Measurements from ENCODE around the gene GAB1.
A peak's percentile ranks its signal among the peaks of the same experiment; 100 is the strongest.

The GAB1 gene

DNA sequence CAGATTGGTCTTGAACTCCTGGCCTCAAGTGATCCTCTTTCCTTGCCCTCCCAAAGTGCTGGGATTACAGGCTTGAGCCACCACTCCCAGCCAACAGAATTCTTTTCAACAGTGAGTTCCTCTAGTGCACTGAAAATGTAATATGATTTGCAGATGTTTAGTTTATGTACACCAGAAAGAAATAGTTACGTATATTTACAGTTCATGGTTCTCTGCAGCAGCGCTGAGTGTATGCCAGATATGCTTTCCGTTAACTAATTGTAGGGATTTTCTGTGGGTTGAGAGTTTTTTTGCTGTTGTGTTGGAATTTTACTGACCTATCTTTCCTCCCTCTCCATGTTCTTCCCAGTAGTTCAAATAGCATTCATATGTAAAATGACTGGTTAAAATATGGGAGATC is 44.0 kb downstream of the GAB1 start:
- no peak overlapping the region for H3K4me3 ChIP-seq (ENCODE audit: low read depth in 1 of 2, low read length in 2 of 2)
- H3K27me3 ChIP-seq (ENCODE audit: control insufficient read depth in 1 of 2, insufficient read depth in 2 of 2, low read length in 2 of 2) = no peaks in the 10 kb centered on the region
- H3K9ac ChIP-seq (ENCODE audit: low read length) = no peak overlapping the region
- peak overlapping the region; percentile 64 for H3K27ac ChIP-seq (ENCODE audit: low read depth, low read length)
- H3K4me1 ChIP-seq (ENCODE audit: insufficient read depth, low read length) = peaks cover 83% of the 10 kb centered on the region
- H3K36me3 ChIP-seq (ENCODE audit: insufficient read depth, low read length) = no peaks in the 10 kb centered on the region
- H3K9me3 ChIP-seq (ENCODE audit: low read length) = no peaks in the 10 kb centered on the region

DNA sequence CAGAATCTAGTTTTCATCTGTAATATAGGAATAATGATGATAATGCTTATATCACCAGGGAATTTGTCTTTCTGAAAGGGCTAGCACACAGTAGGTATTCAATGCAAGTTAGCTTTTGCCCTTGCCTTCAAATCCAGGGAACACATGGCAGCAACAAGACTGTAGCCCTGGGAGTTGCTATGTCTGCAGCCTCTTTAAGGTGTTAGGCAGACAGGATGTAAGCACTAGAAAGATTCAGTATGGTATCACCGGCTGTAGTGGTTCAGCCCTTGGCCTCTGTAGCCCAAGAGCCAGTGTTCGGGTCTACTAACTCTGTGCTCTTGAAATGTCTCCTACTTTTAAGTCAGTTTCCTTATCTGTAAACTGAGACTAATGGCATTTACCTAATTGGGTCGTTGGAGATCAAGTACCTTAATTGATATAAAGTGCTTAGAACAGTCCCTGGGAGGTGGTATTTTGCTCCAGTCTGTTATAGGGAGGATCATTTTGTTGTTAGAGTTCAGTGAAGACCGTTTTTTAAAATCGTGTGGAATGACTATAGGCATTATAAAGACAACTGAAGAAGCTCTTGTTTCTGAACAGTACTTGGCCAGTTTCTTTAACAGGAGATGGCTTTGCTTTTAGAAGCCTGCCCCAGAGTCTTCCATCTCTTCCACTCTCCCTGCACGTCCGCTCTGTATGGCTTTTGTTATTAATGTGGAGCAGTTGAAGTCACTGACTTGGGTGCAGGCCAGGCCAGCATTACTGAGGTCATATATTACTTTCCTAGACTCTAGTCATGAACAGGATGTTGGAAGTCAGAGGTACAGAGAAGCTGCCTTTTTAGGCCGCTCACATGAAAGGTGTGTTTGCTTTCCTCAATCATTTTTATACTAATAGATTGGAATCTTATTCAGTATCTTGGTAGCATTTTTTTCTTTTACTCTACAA is 44.8 kb downstream of the GAB1 start:
- Histone ChIP-seq H3K36me3 (ENCODE audit: insufficient read depth, low read length) (no peaks in the 10 kb centered on the region), H3K9ac (ENCODE audit: low read length) (peak overlapping the region; percentile 17), H3K27ac (ENCODE audit: low read depth, low read length) (peak overlapping the region; percentile 64), H3K4me3 (ENCODE audit: low read depth in 1 of 2, low read length in 2 of 2) (peak overlapping the region in 1 of 2 donors; percentile 6), H3K4me1 (ENCODE audit: insufficient read depth, low read length) (peaks cover 77% of the 10 kb centered on the region), H3K9me3 (ENCODE audit: low read length) (no peaks in the 10 kb centered on the region), H3K27me3 (ENCODE audit: control insufficient read depth in 1 of 2, insufficient read depth in 2 of 2, low read length in 2 of 2) (no peaks in the 10 kb centered on the region)

DNA sequence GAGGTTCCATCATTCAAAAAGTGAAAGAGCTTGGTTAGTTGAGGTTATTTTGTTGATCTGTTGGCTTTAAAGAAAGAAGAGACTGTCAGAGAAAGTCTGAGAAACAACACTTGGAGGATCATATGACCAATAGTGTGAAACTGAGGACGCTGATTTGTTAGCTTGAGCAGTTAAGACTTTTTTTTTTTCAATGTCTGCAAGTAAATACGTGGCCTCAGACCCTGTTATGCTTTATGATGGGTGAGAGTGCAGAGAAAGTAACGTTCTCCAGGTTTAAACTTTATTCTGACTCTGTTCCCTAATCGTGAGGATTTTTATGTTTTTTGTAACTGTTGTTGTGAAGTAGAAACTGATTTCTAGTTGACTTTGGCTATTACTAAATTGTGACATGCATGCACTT is 45.9 kb downstream of the GAB1 start:
- Histone ChIP-seq H3K4me1 (ENCODE audit: insufficient read depth, low read length) (peaks cover 66% of the 10 kb centered on the region), H3K9ac (ENCODE audit: low read length) (peak overlapping the region; percentile 9)

DNA sequence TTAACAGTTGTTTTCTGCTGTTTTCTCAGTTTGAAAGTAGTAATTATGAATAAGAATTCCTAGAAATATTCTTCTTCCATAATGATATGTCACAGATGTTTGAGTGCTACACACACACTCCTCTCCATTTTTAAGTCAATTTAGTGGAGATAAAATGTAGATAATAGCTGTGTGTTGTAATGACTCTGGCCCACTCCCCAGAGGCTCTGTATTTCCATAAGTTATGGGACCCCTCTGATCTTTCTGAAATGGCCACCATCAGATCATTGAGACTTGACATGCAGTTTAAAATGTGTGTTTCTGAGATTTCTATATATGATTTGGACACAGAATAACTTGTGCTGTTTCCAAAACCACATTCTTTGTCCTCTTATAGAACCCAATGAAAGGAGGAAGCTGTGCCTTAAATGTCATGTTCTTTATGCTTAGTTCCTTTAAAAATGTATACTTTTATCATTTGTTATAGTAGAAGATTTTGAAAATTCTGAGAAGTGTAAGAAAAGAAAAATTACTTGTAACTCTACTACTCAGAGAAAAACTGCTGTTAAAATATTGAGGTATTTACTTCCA is 46.4 kb downstream of the GAB1 start:
- no peaks in the 10 kb centered on the region for H3K27me3 ChIP-seq (ENCODE audit: control insufficient read depth in 1 of 2, insufficient read depth in 2 of 2, low read length in 2 of 2)
- peaks cover 61% of the 10 kb centered on the region for H3K4me1 ChIP-seq (ENCODE audit: insufficient read depth, low read length)
- no peaks in the 10 kb centered on the region for H3K9me3 ChIP-seq (ENCODE audit: low read length)
- H3K9ac ChIP-seq (ENCODE audit: low read length) = no peak overlapping the region
- no peak overlapping the region for H3K27ac ChIP-seq (ENCODE audit: low read depth, low read length)
- H3K4me3 ChIP-seq (ENCODE audit: low read depth in 1 of 2, low read length in 2 of 2) = no peak overlapping the region
- no peaks in the 10 kb centered on the region for H3K36me3 ChIP-seq (ENCODE audit: insufficient read depth, low read length)

More for the DNA sequence above, 45.9 kb downstream of the GAB1 start:
- Histone ChIP-seq H3K27me3 (ENCODE audit: control insufficient read depth in 1 of 2, insufficient read depth in 2 of 2, low read length in 2 of 2) (no peaks in the 10 kb centered on the region), H3K4me3 (ENCODE audit: low read depth in 1 of 2, low read length in 2 of 2) (no peak overlapping the region), H3K27ac (ENCODE audit: low read depth, low read length) (peak overlapping the region; percentile 28), H3K36me3 (ENCODE audit: insufficient read depth, low read length) (no peaks in the 10 kb centered on the region), H3K9me3 (ENCODE audit: low read length) (no peaks in the 10 kb centered on the region)

DNA sequence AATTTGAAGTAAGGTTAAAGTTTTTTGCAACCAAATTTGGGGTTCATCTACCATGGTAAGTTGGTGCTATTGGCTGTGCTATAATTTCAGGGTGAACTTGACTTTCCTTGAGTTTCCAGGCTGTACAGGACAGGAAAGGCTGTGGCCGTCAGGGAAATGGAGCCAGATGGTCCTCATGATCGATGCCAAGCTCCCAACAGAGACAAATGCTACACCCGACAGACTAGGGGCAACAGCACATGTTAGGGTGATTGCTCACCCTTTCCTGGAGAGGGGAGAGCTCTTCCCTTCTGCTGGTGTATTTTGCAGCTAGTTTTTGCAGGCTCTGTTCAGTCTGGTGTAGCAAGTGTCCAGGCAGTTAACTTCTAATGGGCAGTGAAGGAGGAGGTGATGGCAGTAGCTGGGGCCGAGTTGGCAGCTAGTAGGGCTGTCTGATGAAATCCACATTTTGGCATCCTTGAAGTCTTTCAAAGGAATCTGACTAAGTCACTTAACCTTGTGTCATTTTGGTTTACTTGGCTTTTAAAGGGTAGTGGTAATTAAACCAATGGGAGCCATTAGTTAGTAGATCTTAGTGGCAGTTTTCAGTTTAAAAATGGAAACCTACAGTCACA is 47.8 kb downstream of the GAB1 start:
- no peaks in the 10 kb centered on the region for H3K36me3 ChIP-seq (ENCODE audit: insufficient read depth, low read length)
- no peaks in the 10 kb centered on the region for H3K9me3 ChIP-seq (ENCODE audit: low read length)
- H3K27ac ChIP-seq (ENCODE audit: low read depth, low read length) = no peak overlapping the region
- no peak overlapping the region for H3K9ac ChIP-seq (ENCODE audit: low read length)
- H3K27me3 ChIP-seq (ENCODE audit: control insufficient read depth in 1 of 2, insufficient read depth in 2 of 2, low read length in 2 of 2) = no peaks in the 10 kb centered on the region
- no peak overlapping the region for H3K4me3 ChIP-seq (ENCODE audit: low read depth in 1 of 2, low read length in 2 of 2)
- peaks cover 55% of the 10 kb centered on the region for H3K4me1 ChIP-seq (ENCODE audit: insufficient read depth, low read length)

DNA sequence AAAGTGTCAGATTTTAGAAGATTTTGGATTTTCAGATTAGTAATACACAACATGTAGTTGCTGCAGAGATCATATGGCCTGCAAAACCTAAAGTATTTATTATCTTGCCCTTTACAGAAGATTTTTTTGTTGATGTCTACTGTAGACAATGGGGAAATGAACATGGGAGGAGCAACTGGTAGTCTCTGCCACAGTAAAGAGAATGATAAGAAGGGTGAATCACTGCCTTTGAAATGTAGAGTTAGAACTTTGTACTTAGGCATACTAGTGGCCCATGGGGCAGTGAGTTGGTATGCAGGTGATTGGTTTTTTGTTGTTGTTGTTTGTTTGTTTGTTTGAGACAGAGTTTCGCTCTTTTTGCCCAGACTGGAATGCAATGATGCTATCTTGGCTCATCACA is 50.1 kb downstream of the GAB1 start:
- no peaks in the 10 kb centered on the region for H3K27me3 ChIP-seq (ENCODE audit: control insufficient read depth in 1 of 2, insufficient read depth in 2 of 2, low read length in 2 of 2)

DNA sequence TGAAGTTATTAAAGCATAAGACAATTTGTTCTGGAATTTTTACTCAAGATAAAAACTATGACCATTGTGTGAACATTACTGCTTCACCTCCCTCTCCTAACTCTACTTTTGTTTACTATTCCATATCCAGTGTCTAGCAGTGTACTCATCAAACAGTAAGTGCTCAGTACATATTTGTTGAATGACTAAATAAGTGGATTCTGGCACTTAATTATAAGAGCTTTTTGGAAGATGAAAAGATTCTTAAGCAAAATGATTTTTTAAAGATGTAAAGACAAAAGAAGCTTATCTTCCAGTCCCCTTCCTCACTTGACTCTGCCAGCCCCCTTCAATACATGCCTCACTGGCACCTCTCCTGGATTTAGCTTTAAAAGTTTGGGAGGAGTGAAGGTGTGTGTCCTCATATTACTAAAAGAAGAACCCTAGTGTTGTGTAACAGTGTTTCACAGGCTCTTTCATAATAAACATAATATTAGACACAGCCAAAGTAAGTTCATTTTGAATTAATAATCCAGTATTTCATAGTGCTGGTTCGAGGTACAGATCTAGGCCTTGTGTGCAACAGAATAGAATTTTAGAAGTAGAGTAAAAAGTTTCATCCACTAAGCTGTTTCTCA is 53.0 kb downstream of the GAB1 start:
- Histone ChIP-seq H3K4me3 (ENCODE audit: low read depth in 1 of 2, low read length in 2 of 2) (no peak overlapping the region), H3K27me3 (ENCODE audit: control insufficient read depth in 1 of 2, insufficient read depth in 2 of 2, low read length in 2 of 2) (no peaks in the 10 kb centered on the region), H3K27ac (ENCODE audit: low read depth, low read length) (no peak overlapping the region), H3K36me3 (ENCODE audit: insufficient read depth, low read length) (no peaks in the 10 kb centered on the region), H3K9me3 (ENCODE audit: low read length) (no peaks in the 10 kb centered on the region), H3K4me1 (ENCODE audit: insufficient read depth, low read length) (peaks cover 64% of the 10 kb centered on the region), H3K9ac (ENCODE audit: low read length) (no peak overlapping the region)

More for the DNA sequence above, 50.1 kb downstream of the GAB1 start:
- Histone ChIP-seq H3K4me1 (ENCODE audit: insufficient read depth, low read length) (peaks cover 57% of the 10 kb centered on the region), H3K27ac (ENCODE audit: low read depth, low read length) (no peak overlapping the region), H3K36me3 (ENCODE audit: insufficient read depth, low read length) (no peaks in the 10 kb centered on the region), H3K9ac (ENCODE audit: low read length) (no peak overlapping the region), H3K9me3 (ENCODE audit: low read length) (no peaks in the 10 kb centered on the region), H3K4me3 (ENCODE audit: low read depth in 1 of 2, low read length in 2 of 2) (no peak overlapping the region)

DNA sequence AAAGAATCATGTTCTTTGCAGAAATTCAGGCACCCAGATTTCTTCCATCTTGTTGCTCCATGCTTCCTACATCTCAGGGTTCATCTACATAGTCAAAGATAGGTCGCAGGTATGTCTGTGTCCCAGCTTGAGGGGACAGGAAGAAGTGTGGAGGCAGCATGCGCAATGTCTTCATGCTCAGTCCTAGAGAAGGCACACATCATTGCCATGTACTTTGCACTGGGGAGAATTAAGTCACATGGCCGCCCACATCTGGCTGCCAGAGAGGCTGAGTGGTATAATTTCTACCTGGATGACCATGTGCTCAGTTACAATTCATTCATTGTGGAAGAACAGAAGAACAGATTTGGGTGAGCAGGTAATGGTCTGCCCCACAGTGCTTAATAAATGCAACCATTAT is 54.1 kb downstream of the GAB1 start:
- Histone ChIP-seq H3K9ac (ENCODE audit: low read length) (no peak overlapping the region), H3K9me3 (ENCODE audit: low read length) (no peaks in the 10 kb centered on the region), H3K27ac (ENCODE audit: low read depth, low read length) (no peak overlapping the region), H3K4me1 (ENCODE audit: insufficient read depth, low read length) (peaks cover 60% of the 10 kb centered on the region), H3K4me3 (ENCODE audit: low read depth in 1 of 2, low read length in 2 of 2) (no peak overlapping the region), H3K36me3 (ENCODE audit: insufficient read depth, low read length) (no peaks in the 10 kb centered on the region), H3K27me3 (ENCODE audit: control insufficient read depth in 1 of 2, insufficient read depth in 2 of 2, low read length in 2 of 2) (no peaks in the 10 kb centered on the region)

DNA sequence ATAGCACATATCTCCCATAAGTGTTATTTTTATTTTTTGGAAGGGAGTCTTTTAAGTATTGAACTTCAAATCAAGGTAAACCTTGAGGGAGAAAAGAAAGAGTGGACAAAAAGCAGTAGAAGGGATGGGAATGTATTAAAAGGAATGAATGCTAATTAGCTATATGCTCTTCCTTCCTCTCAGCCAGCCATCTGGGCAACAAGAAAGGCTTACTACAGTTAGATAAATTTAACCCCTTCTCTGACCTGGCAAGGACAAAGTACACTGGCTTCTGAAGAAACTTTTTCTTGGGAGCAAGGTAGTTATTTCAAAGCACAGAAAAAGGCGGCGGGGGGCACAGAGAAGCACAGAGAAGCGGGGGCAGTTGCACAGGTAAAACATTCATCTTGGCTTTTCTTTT is 54.6 kb downstream of the GAB1 start:
- Histone ChIP-seq H3K9ac (ENCODE audit: low read length) (no peak overlapping the region), H3K27ac (ENCODE audit: low read depth, low read length) (peak overlapping the region; percentile 24), H3K27me3 (ENCODE audit: control insufficient read depth in 1 of 2, insufficient read depth in 2 of 2, low read length in 2 of 2) (no peaks in the 10 kb centered on the region), H3K9me3 (ENCODE audit: low read length) (no peaks in the 10 kb centered on the region), H3K4me3 (ENCODE audit: low read depth in 1 of 2, low read length in 2 of 2) (no peak overlapping the region), H3K36me3 (ENCODE audit: insufficient read depth, low read length) (no peaks in the 10 kb centered on the region), H3K4me1 (ENCODE audit: insufficient read depth, low read length) (peaks cover 64% of the 10 kb centered on the region)

DNA sequence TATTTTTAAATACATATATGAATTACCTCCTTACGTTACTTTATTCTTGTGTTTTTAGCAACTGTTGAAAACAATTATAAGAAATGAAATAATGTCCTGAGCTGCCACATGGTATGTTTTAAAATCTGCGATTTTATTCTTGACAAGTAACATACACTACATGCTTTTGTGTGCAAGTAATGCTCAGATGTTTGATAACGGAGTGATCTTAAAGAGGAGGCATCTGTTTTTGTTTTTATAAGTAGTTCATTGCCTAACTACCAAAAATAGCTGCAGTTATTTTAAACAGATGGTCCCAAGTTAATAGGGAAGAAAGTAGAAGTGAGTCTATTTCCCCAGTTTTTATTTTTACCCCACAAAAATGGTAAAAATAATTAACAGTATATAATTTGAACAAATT is 55.2 kb downstream of the GAB1 start:
- Histone ChIP-seq H3K4me1 (ENCODE audit: insufficient read depth, low read length) (peaks cover 71% of the 10 kb centered on the region), H3K9me3 (ENCODE audit: low read length) (no peaks in the 10 kb centered on the region), H3K27ac (ENCODE audit: low read depth, low read length) (no peak overlapping the region), H3K27me3 (ENCODE audit: control insufficient read depth in 1 of 2, insufficient read depth in 2 of 2, low read length in 2 of 2) (no peaks in the 10 kb centered on the region), H3K4me3 (ENCODE audit: low read depth in 1 of 2, low read length in 2 of 2) (no peak overlapping the region), H3K9ac (ENCODE audit: low read length) (no peak overlapping the region), H3K36me3 (ENCODE audit: insufficient read depth, low read length) (no peaks in the 10 kb centered on the region)

DNA sequence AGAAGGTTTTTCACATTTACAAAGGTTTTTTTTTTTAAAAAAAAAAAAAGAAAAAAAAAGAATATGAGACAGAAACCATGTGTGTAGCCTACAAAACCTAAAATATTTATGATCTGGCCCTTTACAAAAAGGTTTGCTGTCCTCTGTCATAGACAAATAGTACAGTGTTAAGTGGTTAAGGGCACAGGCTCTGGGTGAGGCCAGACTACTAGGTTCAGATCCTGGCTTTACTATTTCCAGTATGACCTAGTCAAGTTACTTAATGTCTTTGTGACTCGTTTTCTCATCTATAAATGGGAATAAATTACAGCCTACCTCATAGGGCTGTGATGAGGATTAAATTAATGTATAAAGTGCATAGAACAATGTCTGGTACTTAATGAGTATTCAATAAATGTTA is 56.5 kb downstream of the GAB1 start:
- Histone ChIP-seq H3K27ac (ENCODE audit: low read depth, low read length) (no peak overlapping the region), H3K4me1 (ENCODE audit: insufficient read depth, low read length) (peaks cover 82% of the 10 kb centered on the region), H3K9me3 (ENCODE audit: low read length) (no peaks in the 10 kb centered on the region), H3K9ac (ENCODE audit: low read length) (no peak overlapping the region), H3K36me3 (ENCODE audit: insufficient read depth, low read length) (no peaks in the 10 kb centered on the region), H3K4me3 (ENCODE audit: low read depth in 1 of 2, low read length in 2 of 2) (no peak overlapping the region), H3K27me3 (ENCODE audit: control insufficient read depth in 1 of 2, insufficient read depth in 2 of 2, low read length in 2 of 2) (no peaks in the 10 kb centered on the region)

Measured in muscle layer of colon (tissue), 2 donors.